MCF 10A (cell line): Measurements from ENCODE around the gene TGFBR3. TPM values are rescaled to one million over a fixed set of nuclear protein-coding genes. Genes with fewer than 3 reads are reported as not detected.

Experiments used
- BruUV-seq: library from RNA; stranded (reverse); fragments of 400-500 nt; replicated peaks from 2 replicates; lab custom pipeline; 2021; lab: Mats Ljungman, UMichigan
- CTCF ChIA-PET: fragments of 300-600 bp; sonication (Branson Sonifier 250); formaldehyde crosslinking; extraction: SDS; loops from one replicate; lab custom pipeline; 2021; ENCODE audit warnings: antibody characterized with exemption, inconsistent platforms; lab: Yijun Ruan, JAX
- POLR2A ChIA-PET: fragments of 300-600, 350-650 bp; sonication (Branson Sonifier 250); formaldehyde crosslinking; extraction: SDS; loops from one replicate; lab custom pipeline; 2020; ENCODE audit warnings: antibody characterized with exemption, inconsistent platforms; lab: Yijun Ruan, JAX
- DNase-seq: peaks from one replicate; pipeline ENCODE4 v3.0.0-alpha.2; 2018; ENCODE audit not compliant: unreplicated experiment
- H3K27ac Mint-ChIP-seq: one replicate; pipeline ENCODE4 v1.8.0; 2022; ENCODE audit warnings: mild to moderate bottlenecking, low read depth, mixed read lengths; ENCODE audit not compliant: unreplicated experiment
- H3K27me3 Mint-ChIP-seq: one replicate; pipeline ENCODE4 v1.8.0; 2022; ENCODE audit warnings: mixed read lengths; ENCODE audit not compliant: insufficient read depth, unreplicated experiment
- H3K36me3 Mint-ChIP-seq: one replicate; pipeline ENCODE4 v1.8.0; 2022; ENCODE audit warnings: mild to moderate bottlenecking, moderate library complexity, mixed read lengths; ENCODE audit not compliant: insufficient read depth, unreplicated experiment
- H3K4me1 Mint-ChIP-seq: one replicate; pipeline ENCODE4 v1.8.0; 2022; ENCODE audit warnings: mixed read lengths; ENCODE audit not compliant: insufficient read depth, unreplicated experiment
- H3K4me3 Mint-ChIP-seq: one replicate; pipeline ENCODE4 v1.8.0; 2022; ENCODE audit warnings: mild to moderate bottlenecking, moderate library complexity, mixed read lengths; ENCODE audit not compliant: unreplicated experiment
- H3K9me3 Mint-ChIP-seq: one replicate; pipeline ENCODE4 v1.8.0; 2022; ENCODE audit warnings: mixed read lengths; ENCODE audit not compliant: unreplicated experiment
- CTCF ChIP-seq: fragments of 200-600 bp; IDR thresholded peaks from one replicate; pipeline ENCODE4 v1.8.0; 2022; ENCODE audit warnings: antibody characterized with exemption, mild to moderate bottlenecking; ENCODE audit not compliant: unreplicated experiment
- intact Hi-C: fragments of 100-400 bp; cut with micrococcal nuclease; formaldehyde crosslinking; loops from 2 replicates; pipeline ENCODE4 v1.14.1; 2022
- total RNA-seq: library from RNA; stranded (reverse); gene quantifications from 2 replicates; pipeline ENCODE4 v1.2.3, GENCODE V29; 2022

The TGFBR3 gene
- total RNA-seq, 1 experiment from 2014 or later = 12.0 TPM

GRCh38 chr1:91872559-91873081 is 13.3 kb downstream of the TGFBR3 start:
- peak; percentile 73 for DNase-seq
- POLR2A ChIA-PET = interaction anchor here (0.7 to 3.5 kb wide), 9 partner anchors 9 to 143 kb away, joined by 3 to 27 read pairs (median 4); partner anchors contain the start of gene TGFBR3
- no peak for TF ChIP-seq CTCF
- Mint-ChIP-seq H3K27ac (peak overlapping the region; percentile 76), H3K9me3 (no peaks in the 10 kb centered on the region), H3K36me3 (peaks cover 6% of the 10 kb centered on the region), H3K4me1 (peaks cover 50% of the 10 kb centered on the region), H3K27me3 (no peaks in the 10 kb centered on the region), H3K4me3 (peak overlapping the region; percentile 37)
- intact Hi-C loops = no loop called here
- BruUV-seq = no TSS peak
- CTCF ChIA-PET = interaction anchor here (0.6 to 1.8 kb wide), 5 partner anchors 9 to 360 kb away, joined by 3 to 8 read pairs (median 4); no protein-coding TSS in a partner anchor

- H3K36me3 Mint-ChIP-seq = peaks cover 6% of the 10 kb centered on the region
- H3K4me3 Mint-ChIP-seq = peak overlapping the region; percentile 37
- peak overlapping the region; percentile 76 for H3K27ac Mint-ChIP-seq
- intact Hi-C loops = no loop called here
- no peak for DNase-seq
- POLR2A ChIA-PET = interaction anchor here (0.7 to 3.5 kb wide), 10 partner anchors 8 to 309 kb away, joined by 3 to 27 read pairs (median 4); partner anchors contain the start of gene TGFBR3
- CTCF ChIA-PET = interaction anchor here (0.9 to 1.8 kb wide), 7 partner anchors 9 to 359 kb away, joined by 3 to 8 read pairs (median 4); no protein-coding TSS in a partner anchor
- TF ChIP-seq CTCF = no peak
- no peaks in the 10 kb centered on the region for H3K9me3 Mint-ChIP-seq
- peaks cover 44% of the 10 kb centered on the region for H3K4me1 Mint-ChIP-seq
- H3K27me3 Mint-ChIP-seq = no peaks in the 10 kb centered on the region
- BruUV-seq = no TSS peak
Observed at GRCh38 chr1:91872000-91872399, 14.0 kb downstream of the TGFBR3 start.

- Mint-ChIP-seq H3K4me1 (peaks cover 38% of the 10 kb centered on the region), H3K27me3 (no peaks in the 10 kb centered on the region), H3K36me3 (peaks cover 6% of the 10 kb centered on the region), H3K9me3 (no peaks in the 10 kb centered on the region), H3K4me3 (no peak overlapping the region), H3K27ac (no peak overlapping the region)
- intact Hi-C loops = no loop called here
- no peak for TF ChIP-seq CTCF
- DNase-seq = no peak
- ChIA-PET POLR2A (interaction anchor here (0.9 to 2.5 kb wide), 2 partner anchors 15 to 25 kb away, joined by 4 to 24 read pairs; partner anchors contain the start of gene TGFBR3), CTCF (interaction anchor here (1.5 kb wide), 1 partner anchor 24 kb away, joined by 4 read pairs; no protein-coding TSS in a partner anchor)
- BruUV-seq = no TSS peak
Observed at GRCh38 chr1:91870322-91870721, 15.6 kb downstream of the TGFBR3 start.

- POLR2A ChIA-PET = interaction anchor here (0.7 to 3.5 kb wide), 2 partner anchors 21 to 48 kb away, joined by 4 to 18 read pairs; no protein-coding TSS in a partner anchor
- intact Hi-C loops = no loop called here
- peaks cover 13% of the 10 kb centered on the region for H3K36me3 Mint-ChIP-seq
- CTCF ChIA-PET = interaction anchor here (1.1 to 1.5 kb wide), 3 partner anchors 9 to 20 kb away, joined by 3 to 5 read pairs (median 4); no protein-coding TSS in a partner anchor
- H3K4me1 Mint-ChIP-seq = peaks cover 26% of the 10 kb centered on the region
- no peak for TF ChIP-seq CTCF
- no peaks in the 10 kb centered on the region for H3K27me3 Mint-ChIP-seq
- no TSS peak for BruUV-seq
- no peak for DNase-seq
- H3K9me3 Mint-ChIP-seq = no peaks in the 10 kb centered on the region
- no peak overlapping the region for H3K27ac Mint-ChIP-seq
- no peak overlapping the region for H3K4me3 Mint-ChIP-seq
Observed at GRCh38 chr1:91866425-91866824, 19.5 kb downstream of the TGFBR3 start.
